ENCODE results near the gene C5orf52. TPM values are rescaled to one million over a fixed set of nuclear protein-coding genes. Genes with fewer than 3 reads are reported as not detected.

Gene C5orf52
- total RNA-seq, 4 donors from 2014 or later, result not detected

DNA sequence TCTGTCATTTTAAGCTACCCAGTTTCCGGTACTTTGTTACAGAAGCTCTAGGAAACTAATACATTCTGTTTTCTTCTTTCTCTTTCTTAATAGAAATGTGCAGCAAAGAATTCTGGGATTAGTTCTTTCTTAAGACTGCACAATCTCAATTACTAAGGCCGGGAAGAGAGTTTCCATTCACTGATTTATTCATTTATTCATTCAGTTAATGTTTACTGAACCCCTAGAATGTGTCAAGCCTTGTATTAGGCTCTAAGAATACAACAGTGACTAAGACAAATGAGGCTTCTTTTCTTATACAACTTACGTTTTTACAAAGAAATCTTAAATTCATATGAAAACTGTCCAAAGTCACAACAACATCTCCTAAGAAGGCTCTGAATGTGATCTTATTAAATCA lies 32.4 kb downstream of the C5orf52 start:
- Histone ChIP-seq H3K36me3 (no peaks in the 10 kb centered on the region), H3K4me1 (no peaks in the 10 kb centered on the region), H3K9me3 (peaks cover 0 to 10% (median 0%) of the 10 kb centered on the region in 3 donors), H3K27ac (no peak overlapping the region), H3K4me3 (no peak overlapping the region), H3K27me3 (no peaks in the 10 kb centered on the region)
- 58 to 72% methylated on average over 3 of the region's 3 CpGs for WGBS, 2 donors (ENCODE audit: low coverage in 1 of 2)
- no peak for TF ChIP-seq EP300 (IDR thresholded peaks at IDR 0.05)
- no peak for TF ChIP-seq POLR2A (IDR thresholded peaks at IDR 0.05)
- TF ChIP-seq POLR2AphosphoS5 (IDR thresholded peaks at IDR 0.05), result no peak
- TF ChIP-seq, protein P1, sequence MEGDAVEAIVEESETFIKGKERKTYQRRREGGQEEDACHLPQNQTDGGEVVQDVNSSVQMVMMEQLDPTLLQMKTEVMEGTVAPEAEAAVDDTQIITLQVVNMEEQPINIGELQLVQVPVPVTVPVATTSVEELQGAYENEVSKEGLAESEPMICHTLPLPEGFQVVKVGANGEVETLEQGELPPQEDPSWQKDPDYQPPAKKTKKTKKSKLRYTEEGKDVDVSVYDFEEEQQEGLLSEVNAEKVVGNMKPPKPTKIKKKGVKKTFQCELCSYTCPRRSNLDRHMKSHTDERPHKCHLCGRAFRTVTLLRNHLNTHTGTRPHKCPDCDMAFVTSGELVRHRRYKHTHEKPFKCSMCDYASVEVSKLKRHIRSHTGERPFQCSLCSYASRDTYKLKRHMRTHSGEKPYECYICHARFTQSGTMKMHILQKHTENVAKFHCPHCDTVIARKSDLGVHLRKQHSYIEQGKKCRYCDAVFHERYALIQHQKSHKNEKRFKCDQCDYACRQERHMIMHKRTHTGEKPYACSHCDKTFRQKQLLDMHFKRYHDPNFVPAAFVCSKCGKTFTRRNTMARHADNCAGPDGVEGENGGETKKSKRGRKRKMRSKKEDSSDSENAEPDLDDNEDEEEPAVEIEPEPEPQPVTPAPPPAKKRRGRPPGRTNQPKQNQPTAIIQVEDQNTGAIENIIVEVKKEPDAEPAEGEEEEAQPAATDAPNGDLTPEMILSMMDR (IDR thresholded peaks at IDR 0.05), result no peak
- ATAC-seq, result no peak

DNA sequence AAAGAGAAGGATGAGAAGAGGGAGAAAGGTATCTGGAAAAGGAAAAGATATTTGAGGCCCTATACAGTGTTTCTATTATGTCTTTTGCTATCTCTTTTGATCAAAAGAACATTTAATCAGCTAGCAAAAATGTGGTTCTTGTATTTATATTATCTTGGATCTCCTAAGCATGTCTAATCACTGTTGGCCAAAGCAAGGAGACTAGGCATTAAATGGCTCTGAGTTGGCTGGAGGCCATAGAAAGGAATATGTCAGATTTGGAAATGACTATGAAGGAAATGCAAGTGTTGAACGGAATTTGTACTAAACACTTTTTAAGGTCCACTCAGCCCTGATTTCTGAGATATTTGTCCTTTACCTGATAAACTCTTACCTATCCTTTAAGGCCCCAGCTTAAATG lies 37.5 kb downstream of the C5orf52 start:
- WGBS, 2 donors (ENCODE audit: low coverage in 1 of 2), result 20 to 38% methylated on average over 1 of the region's 1 CpG
- TF ChIP-seq POLR2A (IDR thresholded peaks at IDR 0.05) (no peak), POLR2AphosphoS5 (IDR thresholded peaks at IDR 0.05) (no peak), EP300 (IDR thresholded peaks at IDR 0.05) (no peak)
- TF ChIP-seq, protein P1 (IDR thresholded peaks at IDR 0.05), result no peak
- Histone ChIP-seq H3K9me3 (no peaks in the 10 kb centered on the region), H3K4me1 (peaks cover 0 to 11% (median 0%) of the 10 kb centered on the region in 3 donors), H3K27me3 (no peaks in the 10 kb centered on the region), H3K27ac (no peak overlapping the region), H3K36me3 (no peaks in the 10 kb centered on the region), H3K4me3 (no peak overlapping the region)
- no peak for ATAC-seq

DNA sequence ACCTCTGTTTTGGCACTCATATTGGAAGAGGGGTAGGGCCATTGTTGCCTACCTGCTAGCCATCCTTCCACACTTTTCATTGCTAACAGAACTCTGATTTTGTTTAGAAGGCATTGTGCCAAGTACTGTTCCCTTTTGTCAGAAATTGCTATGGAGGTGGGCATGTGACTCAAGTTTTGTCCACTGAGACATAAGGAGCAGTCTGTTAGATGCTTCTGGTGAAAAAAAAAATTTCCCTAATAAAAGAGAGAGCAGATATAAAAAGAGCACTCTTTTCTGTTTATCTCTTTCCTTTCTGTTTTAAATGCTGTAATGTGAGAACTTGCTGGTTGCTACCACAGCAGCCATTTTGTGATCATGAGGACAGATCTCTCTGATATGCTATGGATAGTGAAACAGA lies 38.0 kb downstream of the C5orf52 start:
- no peak overlapping the region for H3K27ac ChIP-seq
- ATAC-seq, result no peak
- peaks cover 0 to 11% (median 0%) of the 10 kb centered on the region in 3 donors for H3K4me1 ChIP-seq
- H3K27me3 ChIP-seq, result no peaks in the 10 kb centered on the region
- no peaks in the 10 kb centered on the region for H3K9me3 ChIP-seq
- TF ChIP-seq POLR2AphosphoS5 (IDR thresholded peaks at IDR 0.05) (no peak), POLR2A (IDR thresholded peaks at IDR 0.05) (no peak), EP300 (IDR thresholded peaks at IDR 0.05) (no peak)
- TF ChIP-seq, protein P1 (IDR thresholded peaks at IDR 0.05), result no peak
- no peak overlapping the region for H3K4me3 ChIP-seq
- no peaks in the 10 kb centered on the region for H3K36me3 ChIP-seq

DNA sequence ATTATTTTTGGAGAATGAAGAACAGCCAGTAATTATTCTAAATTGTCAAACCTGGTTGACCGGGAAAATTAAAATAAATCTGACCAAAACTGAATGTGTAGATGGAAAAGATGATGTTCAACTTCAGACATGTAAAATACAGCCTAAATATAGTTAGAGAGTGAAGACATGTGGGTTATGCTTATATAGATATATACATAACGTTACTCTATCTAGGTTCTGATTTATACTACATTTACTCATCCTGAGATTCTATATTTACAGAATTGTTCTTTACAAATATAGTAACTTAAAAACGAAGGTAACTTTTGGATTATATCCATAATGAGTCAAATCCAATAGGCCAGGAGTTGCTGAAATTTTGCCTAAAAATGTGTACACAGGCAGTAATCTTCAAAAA lies 39.1 kb downstream of the C5orf52 start:
- WGBS, 2 donors (ENCODE audit: low coverage in 1 of 2), result 32 to 43% methylated on average over 3 of the region's 3 CpGs
- Histone ChIP-seq H3K4me1 (peaks cover 0 to 11% (median 0%) of the 10 kb centered on the region in 3 donors), H3K27me3 (no peaks in the 10 kb centered on the region), H3K27ac (no peak overlapping the region), H3K4me3 (no peak overlapping the region), H3K9me3 (no peaks in the 10 kb centered on the region), H3K36me3 (no peaks in the 10 kb centered on the region)
- TF ChIP-seq POLR2A (IDR thresholded peaks at IDR 0.05) (no peak), EP300 (IDR thresholded peaks at IDR 0.05) (no peak), POLR2AphosphoS5 (IDR thresholded peaks at IDR 0.05) (no peak)
- TF ChIP-seq, protein P1 (IDR thresholded peaks at IDR 0.05), result no peak
- no peak for ATAC-seq

DNA sequence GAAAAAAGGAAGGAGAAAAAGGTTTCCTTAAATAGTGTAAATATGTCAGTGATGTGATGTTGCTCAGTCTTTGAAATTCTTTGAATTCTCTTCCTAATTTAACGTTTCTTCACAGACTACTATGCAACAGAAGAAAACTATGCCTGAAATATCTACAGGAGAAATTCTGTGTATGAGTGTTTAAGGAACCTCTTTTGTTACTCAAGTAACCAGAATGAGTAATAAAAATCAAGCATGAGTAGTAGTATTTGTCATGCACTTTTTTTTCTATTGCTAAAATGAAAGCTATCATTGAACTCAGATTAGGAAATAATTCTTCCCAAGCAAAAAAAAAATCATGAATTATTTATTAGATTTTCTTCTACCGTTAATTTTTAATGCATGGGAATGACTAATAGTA lies 39.5 kb downstream of the C5orf52 start:
- Histone ChIP-seq H3K27ac (no peak overlapping the region), H3K27me3 (no peaks in the 10 kb centered on the region), H3K4me1 (peaks cover 0 to 11% (median 0%) of the 10 kb centered on the region in 3 donors), H3K36me3 (no peaks in the 10 kb centered on the region), H3K4me3 (no peak overlapping the region), H3K9me3 (no peaks in the 10 kb centered on the region)
- TF ChIP-seq POLR2AphosphoS5 (IDR thresholded peaks at IDR 0.05), result no peak
- no peak for TF ChIP-seq EP300 (IDR thresholded peaks at IDR 0.05)
- no peak for TF ChIP-seq POLR2A (IDR thresholded peaks at IDR 0.05)
- TF ChIP-seq, protein P1 (IDR thresholded peaks at IDR 0.05), result no peak
- WGBS, 2 donors (ENCODE audit: low coverage in 1 of 2), result 14 to 23% methylated on average over 2 of the region's 2 CpGs
- ATAC-seq, result no peak

Measured in gastroesophageal sphincter (tissue), 4 donors.